Measurements from ENCODE around the gene PRSS48.
"Not testable (repeated sequence)": the region's sequence is repeated elsewhere in the genome, so short reads cannot be mapped to it uniquely, and the experiment has no call there.

PRSS48 gene

GRCh38 chr4:151260526-151260925, 16.4 kb upstream of the PRSS48 start:
- no peak for DNase-seq (ENCODE audit: low read depth in 2 of 2)

- no peak for DNase-seq (ENCODE audit: low read depth in 2 of 2)
Measured at GRCh38 chr4:151263455-151263854, 13.5 kb upstream of the PRSS48 start.

- no peak for DNase-seq (ENCODE audit: low read depth in 2 of 2)
Measured at GRCh38 chr4:151266497-151266896, 10.5 kb upstream of the PRSS48 start.

- no peak for DNase-seq (ENCODE audit: low read depth in 2 of 2)
Measured at GRCh38 chr4:151267104-151267503, 9.9 kb upstream of the PRSS48 start.

- no peak for DNase-seq (ENCODE audit: low read depth in 2 of 2)
Measured at GRCh38 chr4:151267822-151268535, 9.0 kb upstream of the PRSS48 start.

- not testable (repeated sequence) for DNase-seq (ENCODE audit: low read depth in 2 of 2)
Measured at GRCh38 chr4:151268905-151269304, 8.1 kb upstream of the PRSS48 start.

- no peak for DNase-seq (ENCODE audit: low read depth in 2 of 2)
Measured at GRCh38 chr4:151284534-151285245, 7.7 kb downstream of the PRSS48 start.

GRCh38 chr4:151287409-151287808, 10.4 kb downstream of the PRSS48 start:
- no peak for DNase-seq (ENCODE audit: low read depth in 2 of 2)

- no peak for DNase-seq (ENCODE audit: low read depth in 2 of 2)
Measured at GRCh38 chr4:151291485-151291884, 14.5 kb downstream of the PRSS48 start.

- no peak for DNase-seq (ENCODE audit: low read depth in 2 of 2)
Measured at GRCh38 chr4:151292038-151292437, 15.1 kb downstream of the PRSS48 start.

GRCh38 chr4:151294833-151295496, 18.0 kb downstream of the PRSS48 start:
- no peak for DNase-seq (ENCODE audit: low read depth in 2 of 2)

GRCh38 chr4:151296227-151296626, 19.3 kb downstream of the PRSS48 start:
- no peak for DNase-seq (ENCODE audit: low read depth in 2 of 2)

GRCh38 chr4:151297170-151297569, 20.2 kb downstream of the PRSS48 start:
- DNase-seq (ENCODE audit: low read depth in 2 of 2), result no peak

GRCh38 chr4:151302432-151302831, 25.5 kb downstream of the PRSS48 start:
- DNase-seq (ENCODE audit: low read depth in 2 of 2), result no peak

GRCh38 chr4:151304226-151304625, 27.3 kb downstream of the PRSS48 start:
- no peak for DNase-seq (ENCODE audit: low read depth in 2 of 2)

GRCh38 chr4:151304755-151305154, 27.8 kb downstream of the PRSS48 start:
- no peak for DNase-seq (ENCODE audit: low read depth in 2 of 2)

- no peak for DNase-seq (ENCODE audit: low read depth in 2 of 2)
Measured at GRCh38 chr4:151310124-151310728, 33.3 kb downstream of the PRSS48 start.

- no peak for DNase-seq (ENCODE audit: low read depth in 2 of 2)
Measured at GRCh38 chr4:151313306-151314009, 36.5 kb downstream of the PRSS48 start.

GRCh38 chr4:151314010-151314355, 37.0 kb downstream of the PRSS48 start:
- DNase-seq (ENCODE audit: low read depth in 2 of 2), result no peak

GRCh38 chr4:151314479-151314878, 37.5 kb downstream of the PRSS48 start:
- DNase-seq (ENCODE audit: low read depth in 2 of 2), result no peak

- DNase-seq (ENCODE audit: low read depth in 2 of 2), result no peak
Measured at GRCh38 chr4:151315212-151315886, 38.4 kb downstream of the PRSS48 start.
